ENCODE results near the gene SPTBN1.
"Not testable (repeated sequence)": the region's sequence is repeated elsewhere in the genome, so short reads cannot be mapped to it uniquely, and the experiment has no call there.

Gene SPTBN1

GRCh38 chr2:54678719-54679118 lies 222.6 kb downstream of the SPTBN1 start:
- ATAC-seq (replicated peaks; ENCODE audit: extremely low read depth, poor library complexity, severe bottlenecking) (no peak), DNase-seq (ENCODE audit: low spot score in 2 of 2) (no peak)
- H3K27me3 Mint-ChIP-seq = no peaks in the 10 kb centered on the region
- H3K36me3 Mint-ChIP-seq (ENCODE audit: insufficient read depth) = peaks cover 3% of the 10 kb centered on the region
- H3K4me3 Mint-ChIP-seq = no peak overlapping the region
- H3K9me3 Mint-ChIP-seq = no peaks in the 10 kb centered on the region
- no peak overlapping the region for H3K27ac Mint-ChIP-seq (ENCODE audit: low read depth)
- peaks cover 18% of the 10 kb centered on the region for H3K4me1 Mint-ChIP-seq

DNA sequence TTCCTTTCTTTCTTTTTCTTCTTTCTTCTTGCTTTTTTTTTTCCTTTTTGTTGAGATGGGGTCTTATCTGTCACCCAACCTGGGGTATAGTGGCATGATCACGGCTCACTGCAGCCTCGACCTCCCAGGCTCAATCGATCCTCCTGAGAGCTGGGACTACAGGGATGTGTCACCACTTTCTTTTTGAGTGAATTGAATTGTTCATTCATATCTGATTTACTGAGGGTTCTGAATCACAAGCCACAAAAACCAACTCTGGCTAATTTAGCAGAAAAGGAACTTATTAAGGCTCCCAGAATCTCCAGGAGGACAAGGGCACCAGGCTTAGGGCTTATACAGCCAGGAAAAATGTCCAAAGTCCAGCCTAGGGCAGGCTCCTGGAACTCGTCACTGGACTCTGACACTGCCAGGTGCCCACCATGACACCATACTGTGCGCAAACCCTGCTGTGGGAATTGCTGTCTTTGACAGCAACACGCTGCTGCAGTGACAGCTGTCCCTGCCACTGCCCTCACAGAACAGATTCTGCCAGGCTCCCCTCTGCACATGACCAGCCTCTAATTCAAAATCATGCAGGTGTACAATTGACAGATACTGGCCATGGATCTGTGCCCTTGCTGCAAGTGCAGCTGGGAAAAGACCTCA lies 224.4 kb downstream of the SPTBN1 start:
- Mint-ChIP-seq H3K27me3 (no peaks in the 10 kb centered on the region), H3K4me3 (peak overlapping the region; percentile 64), H3K36me3 (ENCODE audit: insufficient read depth) (peaks cover 2% of the 10 kb centered on the region), H3K27ac (ENCODE audit: low read depth) (peak overlapping the region; percentile 85), H3K4me1 (peaks cover 18% of the 10 kb centered on the region), H3K9me3 (no peaks in the 10 kb centered on the region)
- DNase-seq (ENCODE audit: low spot score in 2 of 2) (no peak), ATAC-seq (replicated peaks; ENCODE audit: extremely low read depth, poor library complexity, severe bottlenecking) (no peak)

DNA sequence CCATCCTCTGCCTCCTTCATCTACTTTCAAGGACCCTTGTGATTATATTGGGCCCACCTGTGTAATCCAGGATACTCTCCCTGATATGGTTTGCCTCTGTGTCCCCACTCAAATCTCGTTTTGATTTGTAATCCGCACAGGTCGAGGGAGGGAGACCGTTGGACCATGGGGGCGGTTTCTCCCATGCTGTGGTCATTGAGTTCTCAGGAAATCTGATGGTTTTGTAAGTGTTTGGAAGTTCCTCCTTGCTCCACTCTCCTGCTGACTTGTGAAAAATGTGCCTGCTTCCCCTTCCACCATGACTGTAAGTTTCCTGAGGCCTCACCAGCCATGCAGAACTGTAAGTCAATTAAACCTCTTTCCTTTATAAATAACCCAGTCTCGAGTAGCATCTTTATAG lies 225.3 kb downstream of the SPTBN1 start:
- DNase-seq (ENCODE audit: low spot score in 2 of 2) = no peak
- no peak for ATAC-seq (replicated peaks; ENCODE audit: extremely low read depth, poor library complexity, severe bottlenecking)
- Mint-ChIP-seq H3K4me3 (no peak overlapping the region), H3K4me1 (peaks cover 18% of the 10 kb centered on the region), H3K27ac (ENCODE audit: low read depth) (no peak overlapping the region), H3K36me3 (ENCODE audit: insufficient read depth) (peaks cover 2% of the 10 kb centered on the region), H3K27me3 (no peaks in the 10 kb centered on the region), H3K9me3 (no peaks in the 10 kb centered on the region)

DNA sequence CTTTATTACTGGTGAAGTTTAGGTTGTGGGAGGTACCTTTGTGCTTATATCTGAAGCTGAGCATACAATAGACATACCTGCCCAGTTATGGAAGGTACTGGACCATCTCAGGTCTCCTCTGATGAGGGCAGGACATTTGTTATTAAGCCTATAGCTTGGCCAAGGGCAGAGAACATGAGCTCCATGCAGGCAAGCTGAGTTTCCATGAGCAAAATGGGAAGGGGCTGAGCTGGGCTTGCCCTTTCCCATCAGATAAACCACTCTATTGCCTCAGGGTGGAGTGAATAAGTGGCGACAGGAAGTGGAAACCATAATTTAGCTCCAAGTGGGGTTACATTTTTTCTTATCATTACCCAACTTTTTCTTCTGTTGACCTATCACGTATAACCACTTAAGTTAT lies 227.5 kb downstream of the SPTBN1 start:
- no peak for DNase-seq (ENCODE audit: low spot score in 2 of 2)
- H3K4me3 Mint-ChIP-seq = no peak overlapping the region
- peaks cover 2% of the 10 kb centered on the region for H3K36me3 Mint-ChIP-seq (ENCODE audit: insufficient read depth)
- H3K4me1 Mint-ChIP-seq = peaks cover 18% of the 10 kb centered on the region
- ATAC-seq (replicated peaks; ENCODE audit: extremely low read depth, poor library complexity, severe bottlenecking) = no peak
- no peaks in the 10 kb centered on the region for H3K9me3 Mint-ChIP-seq
- H3K27ac Mint-ChIP-seq (ENCODE audit: low read depth) = no peak overlapping the region
- H3K27me3 Mint-ChIP-seq = peaks cover 3% of the 10 kb centered on the region

DNA sequence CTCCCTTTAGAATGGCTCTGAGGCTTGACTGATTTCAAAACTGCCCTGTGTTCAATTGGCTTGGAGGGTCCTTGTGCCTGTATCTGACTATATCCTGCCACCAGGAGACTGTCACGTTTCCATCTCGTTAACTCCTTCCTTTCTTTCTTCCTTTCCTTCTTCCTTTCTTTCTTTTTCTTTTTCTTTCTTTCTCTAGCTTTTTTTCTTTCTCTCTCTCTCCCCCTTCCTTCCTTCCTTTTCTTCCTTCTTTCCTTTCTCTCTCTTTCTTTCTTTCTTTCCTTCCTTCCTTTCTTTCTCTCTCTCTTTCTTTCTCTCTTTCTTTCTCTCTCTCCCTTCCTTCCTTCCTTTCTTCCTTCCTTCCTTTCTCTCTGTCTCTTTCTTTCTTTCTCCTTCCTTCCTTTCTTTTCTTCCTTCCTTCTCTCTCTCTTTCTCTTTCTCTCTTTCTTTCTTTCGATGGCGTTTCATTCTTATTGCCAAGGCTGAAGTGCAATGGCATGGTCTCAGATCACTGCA lies 229.2 kb downstream of the SPTBN1 start:
- ATAC-seq (replicated peaks; ENCODE audit: extremely low read depth, poor library complexity, severe bottlenecking) = no peak
- Mint-ChIP-seq H3K27ac (ENCODE audit: low read depth) (no peak overlapping the region), H3K4me3 (no peak overlapping the region), H3K27me3 (peaks cover 20% of the 10 kb centered on the region), H3K36me3 (ENCODE audit: insufficient read depth) (peaks cover 2% of the 10 kb centered on the region), H3K4me1 (peaks cover 14% of the 10 kb centered on the region), H3K9me3 (no peaks in the 10 kb centered on the region)
- no peak for DNase-seq (ENCODE audit: low spot score in 2 of 2)

DNA sequence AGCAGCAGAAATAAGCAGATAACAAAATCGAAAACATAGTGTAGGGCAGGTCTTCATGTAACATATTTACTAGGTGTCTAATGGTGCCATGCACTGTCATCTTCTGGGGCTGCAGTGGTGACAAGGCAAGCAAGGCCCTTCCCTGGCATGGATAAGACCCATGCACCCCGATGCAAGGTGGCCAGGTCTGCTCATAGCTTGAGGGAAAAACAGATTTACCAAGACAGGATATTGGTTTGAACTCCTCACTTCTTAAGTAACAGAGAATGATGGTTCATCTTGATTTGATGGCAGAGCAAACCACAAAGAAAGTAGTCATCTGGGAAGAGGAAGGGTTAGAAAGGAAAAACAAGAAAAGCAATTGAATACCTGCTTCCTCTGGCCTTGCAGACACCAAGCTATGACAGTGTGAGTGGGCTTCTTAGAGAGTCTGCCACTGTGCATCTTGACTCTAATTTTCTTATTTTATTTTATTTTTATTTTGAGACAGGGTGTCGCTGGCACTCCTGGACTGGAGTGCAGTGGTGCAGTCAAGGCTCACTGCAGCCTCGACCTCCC lies 231.5 kb downstream of the SPTBN1 start:
- Mint-ChIP-seq H3K4me3 (no peak overlapping the region), H3K27ac (ENCODE audit: low read depth) (no peak overlapping the region), H3K9me3 (no peaks in the 10 kb centered on the region), H3K4me1 (no peaks in the 10 kb centered on the region), H3K27me3 (peaks cover 20% of the 10 kb centered on the region), H3K36me3 (ENCODE audit: insufficient read depth) (no peaks in the 10 kb centered on the region)
- ATAC-seq (replicated peaks; ENCODE audit: extremely low read depth, poor library complexity, severe bottlenecking) (no peak), DNase-seq (ENCODE audit: low spot score in 2 of 2) (no peak)

- DNase-seq (ENCODE audit: low spot score in 2 of 2) = no peak
- peaks cover 33% of the 10 kb centered on the region for H3K27me3 Mint-ChIP-seq
- no peak overlapping the region for H3K27ac Mint-ChIP-seq (ENCODE audit: low read depth)
- no peaks in the 10 kb centered on the region for H3K36me3 Mint-ChIP-seq (ENCODE audit: insufficient read depth)
- no peaks in the 10 kb centered on the region for H3K9me3 Mint-ChIP-seq
- H3K4me1 Mint-ChIP-seq = no peaks in the 10 kb centered on the region
- no peak for ATAC-seq (replicated peaks; ENCODE audit: extremely low read depth, poor library complexity, severe bottlenecking)
- no peak overlapping the region for H3K4me3 Mint-ChIP-seq
Observed at GRCh38 chr2:54691445-54692135, 235.5 kb downstream of the SPTBN1 start.

DNA sequence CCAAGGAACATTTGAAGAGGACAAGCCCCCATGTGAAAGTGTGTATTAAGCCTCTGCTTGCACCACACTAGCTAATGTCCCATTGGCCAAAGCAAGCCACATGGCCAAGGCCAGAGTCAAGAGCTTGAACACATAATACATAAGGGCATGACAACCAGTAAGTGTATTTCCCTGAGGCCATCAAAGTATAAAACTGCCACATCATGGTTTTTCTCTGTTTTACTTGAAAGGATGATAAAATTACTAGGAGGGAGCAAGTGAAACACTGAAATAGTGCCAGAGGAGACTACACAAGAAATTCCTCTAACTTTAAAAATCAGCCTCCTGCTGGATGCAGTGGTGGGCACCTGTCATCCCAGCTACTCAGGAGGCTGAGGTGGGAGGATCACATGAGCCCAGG lies 236.4 kb downstream of the SPTBN1 start:
- ATAC-seq (replicated peaks; ENCODE audit: extremely low read depth, poor library complexity, severe bottlenecking) (no peak), DNase-seq (ENCODE audit: low spot score in 2 of 2) (no peak)
- Mint-ChIP-seq H3K36me3 (ENCODE audit: insufficient read depth) (no peaks in the 10 kb centered on the region), H3K27ac (ENCODE audit: low read depth) (no peak overlapping the region), H3K27me3 (peaks cover 42% of the 10 kb centered on the region), H3K4me1 (no peaks in the 10 kb centered on the region), H3K4me3 (no peak overlapping the region), H3K9me3 (no peaks in the 10 kb centered on the region)

DNA sequence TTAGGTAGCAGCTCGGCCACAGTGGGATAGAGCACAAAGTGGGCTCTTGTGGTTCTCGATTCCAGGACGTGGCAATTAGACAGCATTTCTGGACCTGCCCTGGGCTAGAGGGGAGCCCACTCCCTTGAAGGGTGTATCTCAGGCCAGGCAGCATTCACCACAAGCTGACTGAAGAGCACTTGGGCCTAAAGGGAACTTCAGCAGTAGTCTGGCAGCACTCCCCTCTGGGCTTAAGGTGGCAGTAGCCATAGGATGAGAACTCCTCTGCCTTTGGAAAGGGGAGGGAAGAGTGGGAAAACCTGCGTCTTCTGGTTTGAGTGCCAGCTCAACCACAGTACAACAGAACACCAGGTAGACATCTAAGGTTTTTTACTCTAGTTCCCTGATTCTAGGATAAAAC lies 239.3 kb downstream of the SPTBN1 start:
- no peaks in the 10 kb centered on the region for H3K9me3 Mint-ChIP-seq
- H3K27me3 Mint-ChIP-seq = peaks cover 31% of the 10 kb centered on the region
- no peaks in the 10 kb centered on the region for H3K36me3 Mint-ChIP-seq (ENCODE audit: insufficient read depth)
- no peak overlapping the region for H3K4me3 Mint-ChIP-seq
- no peak overlapping the region for H3K27ac Mint-ChIP-seq (ENCODE audit: low read depth)
- DNase-seq (ENCODE audit: low spot score in 2 of 2) (no peak), ATAC-seq (replicated peaks; ENCODE audit: extremely low read depth, poor library complexity, severe bottlenecking) (no peak)
- no peaks in the 10 kb centered on the region for H3K4me1 Mint-ChIP-seq

- ATAC-seq (replicated peaks; ENCODE audit: extremely low read depth, poor library complexity, severe bottlenecking) = no peak
- Mint-ChIP-seq H3K4me1 (no peaks in the 10 kb centered on the region), H3K4me3 (no peak overlapping the region), H3K9me3 (no peaks in the 10 kb centered on the region), H3K36me3 (ENCODE audit: insufficient read depth) (no peaks in the 10 kb centered on the region), H3K27ac (ENCODE audit: low read depth) (no peak overlapping the region), H3K27me3 (peaks cover 31% of the 10 kb centered on the region)
- DNase-seq (ENCODE audit: low spot score in 2 of 2) = no peak
Observed at GRCh38 chr2:54697934-54698333, 241.8 kb downstream of the SPTBN1 start.

- peaks cover 31% of the 10 kb centered on the region for H3K27me3 Mint-ChIP-seq
- not testable (repeated sequence) for H3K4me3 Mint-ChIP-seq; H3K9me3 Mint-ChIP-seq; H3K27ac Mint-ChIP-seq (ENCODE audit: low read depth); H3K36me3 Mint-ChIP-seq (ENCODE audit: insufficient read depth); ATAC-seq (replicated peaks; ENCODE audit: extremely low read depth, poor library complexity, severe bottlenecking); DNase-seq (ENCODE audit: low spot score in 2 of 2); H3K4me1 Mint-ChIP-seq
Observed at GRCh38 chr2:54698926-54699325, 242.8 kb downstream of the SPTBN1 start.

DNA sequence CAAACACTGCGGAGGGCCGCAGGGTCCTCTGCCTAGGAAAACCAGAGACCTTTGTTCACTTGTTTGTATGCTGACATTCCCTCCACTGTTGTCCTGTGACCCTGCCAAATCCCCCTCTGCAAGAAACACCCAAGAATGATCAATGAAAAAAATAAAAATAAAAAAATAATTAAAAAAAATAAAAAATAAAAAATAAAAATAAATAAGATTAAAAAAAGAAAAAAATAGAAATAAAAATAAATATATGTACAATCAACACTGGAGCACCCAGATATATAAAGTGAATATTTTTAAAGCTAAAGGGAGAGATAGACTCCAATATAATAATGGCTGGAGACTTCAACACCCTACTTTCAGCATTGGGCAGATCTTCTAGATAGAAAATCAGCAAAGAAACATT lies 243.5 kb downstream of the SPTBN1 start:
- ATAC-seq (replicated peaks; ENCODE audit: extremely low read depth, poor library complexity, severe bottlenecking) (no peak), DNase-seq (ENCODE audit: low spot score in 2 of 2) (no peak)
- H3K27me3 Mint-ChIP-seq = peaks cover 31% of the 10 kb centered on the region
- H3K36me3 Mint-ChIP-seq (ENCODE audit: insufficient read depth) = no peaks in the 10 kb centered on the region
- H3K4me1 Mint-ChIP-seq = no peaks in the 10 kb centered on the region
- H3K9me3 Mint-ChIP-seq = no peaks in the 10 kb centered on the region
- H3K27ac Mint-ChIP-seq (ENCODE audit: low read depth) = no peak overlapping the region
- no peak overlapping the region for H3K4me3 Mint-ChIP-seq

DNA sequence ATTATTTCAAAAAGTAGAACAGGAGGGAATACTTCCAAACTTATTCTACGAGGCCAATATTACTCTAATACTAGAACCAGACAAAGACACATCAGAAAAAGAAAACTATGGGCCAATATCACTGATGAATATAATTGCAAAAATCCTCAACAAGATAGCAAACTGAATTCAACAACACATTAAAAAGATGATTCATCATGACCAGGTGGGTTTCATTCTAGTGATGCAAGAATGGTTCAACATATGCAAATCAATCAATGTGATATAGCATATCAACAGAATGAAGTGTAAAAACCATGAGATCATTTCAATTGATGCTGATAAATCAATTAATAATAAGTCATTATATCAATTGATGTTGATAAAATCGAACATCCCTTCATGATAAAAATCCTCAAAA lies 244.9 kb downstream of the SPTBN1 start:
- ATAC-seq (replicated peaks; ENCODE audit: extremely low read depth, poor library complexity, severe bottlenecking) = no peak
- H3K27me3 Mint-ChIP-seq = peaks cover 24% of the 10 kb centered on the region
- no peaks in the 10 kb centered on the region for H3K4me1 Mint-ChIP-seq
- H3K9me3 Mint-ChIP-seq = no peaks in the 10 kb centered on the region
- no peaks in the 10 kb centered on the region for H3K36me3 Mint-ChIP-seq (ENCODE audit: insufficient read depth)
- no peak overlapping the region for H3K27ac Mint-ChIP-seq (ENCODE audit: low read depth)
- no peak for DNase-seq (ENCODE audit: low spot score in 2 of 2)
- no peak overlapping the region for H3K4me3 Mint-ChIP-seq

Data from central memory CD8-positive, alpha-beta T cell (primary cell).